SK-N-SH (cell line): ENCODE measurements around the gene DUOX2. TPM values are rescaled to one million over a fixed set of nuclear protein-coding genes. Genes with fewer than 3 reads are reported as not detected.

Experiments
- CTCF ChIA-PET: fragments of 300-600, 350-600 bp; formaldehyde crosslinking; extraction: SDS; loops from one replicate; lab custom pipeline; 2021; lab: Yijun Ruan, JAX
- POLR2A ChIA-PET: fragments of 350-600 bp; sonication (Branson Sonifier 250); formaldehyde crosslinking; extraction: SDS; loops from one replicate; lab custom pipeline; 2020; ENCODE audit warnings: antibody characterized with exemption, inconsistent platforms; lab: Yijun Ruan, JAX
- DNase-seq: peaks from one replicate; pipeline ENCODE4 v3.0.0; 2012
- H2AFZ ChIP-seq: fragments of 200-600 bp; sonication (generic); 2 replicates; pipeline ENCODE4 v1.8.1; 2016; ENCODE audit warnings: antibody characterized with exemption, mild to moderate bottlenecking, low read depth
- H3F3A ChIP-seq: fragments of 200-600 bp; sonication (generic); replicated peaks from 2 replicates; pipeline ENCODE3; 2016; ENCODE audit warnings: antibody characterized with exemption, mild to moderate bottlenecking; ENCODE audit not compliant: insufficient read depth
- H3K27ac ChIP-seq, 2 experiments: fragments of 200-500 bp in 1 of 2; fragments of 200-600 bp in 1 of 2; sonication (Bioruptor generic) in 1 of 2; sonication (generic), shearing (Covaris generic) in 1 of 2; 2 replicates each; pipeline versions ENCODE4 v1.5.1 to v1.6.1; 2014 to 2016; ENCODE audit warnings: low read depth in 2 of 2, inconsistent platforms in 1 of 2, low read length in 1 of 2, mild to moderate bottlenecking in 1 of 2, mixed read lengths in 1 of 2
- H3K27me3 ChIP-seq: fragments of 200-600 bp; sonication (generic), shearing (Covaris generic); 2 replicates; pipeline ENCODE4 v1.6.1; 2016; ENCODE audit warnings: mixed run types; ENCODE audit not compliant: insufficient read depth
- H3K36me3 ChIP-seq, 2 experiments: fragments of 200-500 bp in 1 of 2; fragments of 200-600 bp in 1 of 2; sonication (Bioruptor generic) in 1 of 2; sonication (generic) in 1 of 2; replicated peaks in 1 of 2; 2 replicates each; pipeline versions ENCODE3 to v1.5.1; 2014 to 2016; ENCODE audit warnings: low read length in 1 of 2, mild to moderate bottlenecking in 1 of 2; ENCODE audit not compliant: insufficient read depth in 2 of 2, control insufficient read depth in 1 of 2
- H3K4me1 ChIP-seq, 2 experiments: fragments of 200-500 bp in 1 of 2; fragments of 200-600 bp in 1 of 2; sonication (Bioruptor generic) in 1 of 2; sonication (generic), shearing (Covaris generic) in 1 of 2; 2 replicates each; pipeline versions ENCODE4 v1.5.1 to v1.6.1; 2014 to 2016; ENCODE audit warnings: low read depth in 1 of 2, low read length in 1 of 2, mixed run types in 1 of 2; ENCODE audit not compliant: insufficient read depth in 2 of 2, control insufficient read depth in 1 of 2
- H3K4me2 ChIP-seq: fragments of 200-600 bp; sonication (generic), shearing (Covaris generic); 2 replicates; pipeline ENCODE4 v1.6.1; 2017; ENCODE audit warnings: mixed run types
- H3K4me3 ChIP-seq, 2 experiments: fragments of 200-500 bp in 1 of 2; fragments of 200-600 bp in 1 of 2; sonication (Bioruptor generic) in 1 of 2; sonication (generic), shearing (Covaris generic) in 1 of 2; 2 replicates each; pipeline versions ENCODE4 v1.5.1 to v1.8.1; 2014 to 2016; ENCODE audit warnings: low read depth in 2 of 2, inconsistent platforms in 1 of 2, low read length in 1 of 2, mild to moderate bottlenecking in 1 of 2, mixed read lengths in 1 of 2, moderate library complexity in 1 of 2
- H3K79me2 ChIP-seq: fragments of 200-600 bp; sonication (generic); 2 replicates; pipeline ENCODE4 v1.8.1; 2017; ENCODE audit warnings: mild to moderate bottlenecking; ENCODE audit not compliant: insufficient read depth
- H3K9ac ChIP-seq: fragments of 200-600 bp; sonication (generic); 2 replicates; pipeline ENCODE4 v1.6.1; 2017; ENCODE audit warnings: mixed run types
- H3K9me2 ChIP-seq: fragments of 200-600 bp; sonication (generic); 2 replicates; pipeline ENCODE4 v1.6.1; 2017; ENCODE audit warnings: mixed run types
- H3K9me3 ChIP-seq: fragments of 200-600 bp; sonication (generic); 2 replicates; pipeline ENCODE4 v1.6.1; 2017; ENCODE audit warnings: mixed run types, mild to moderate bottlenecking, moderate library complexity
- H4K20me1 ChIP-seq: fragments of 200-600 bp; sonication (generic); 2 replicates; pipeline ENCODE4 v1.6.1; 2017; ENCODE audit warnings: mild to moderate bottlenecking, mixed run types; ENCODE audit not compliant: insufficient read depth
- CTCF ChIP-seq: fragments of 200-600 bp; sonication (generic); IDR thresholded peaks from 2 replicates; pipeline ENCODE4 v1.6.1; 2017; ENCODE audit warnings: antibody characterized with exemption, mild to moderate bottlenecking, moderate library complexity
- EZH2phosphoT487 ChIP-seq: fragments of 200-600 bp; sonication (generic); IDR thresholded peaks from 2 replicates; pipeline ENCODE4 v1.6.1; 2017; ENCODE audit warnings: low read depth, mixed run types, mild to moderate bottlenecking, antibody characterized with exemption, moderate library complexity, borderline replicate concordance
- MAX ChIP-seq: IDR thresholded peaks from 2 replicates; pipeline ENCODE4 v1.4.0; 2012; ENCODE audit warnings: low read depth
- TAF1 ChIP-seq: IDR thresholded peaks from 2 replicates; pipeline ENCODE4 v1.6.1; 2012; ENCODE audit warnings: low read depth, mild to moderate bottlenecking, low read length, moderate library complexity, borderline replicate concordance
- TCF12 ChIP-seq: IDR thresholded peaks from 2 replicates; pipeline ENCODE4 v1.4.0; 2012
- ZBTB33 ChIP-seq: IDR thresholded peaks from 2 replicates; pipeline ENCODE4 v1.4.0; 2012; ENCODE audit warnings: low read depth, borderline replicate concordance
- WGBS: methylation state at CpG from one replicate; pipeline ENCODE4 v1.1.6; 2017; ENCODE audit warnings: low lambda C conversion rate; 5-methylcytosine and 5-hydroxymethylcytosine counted together
- polyA plus RNA-seq, 3 experiments: library from polyadenylated mRNA; depleted of rRNA; stranded (reverse); fragments of >200 nt; gene quantifications; 2 replicates each; pipeline ENCODE4 v1.2.3, GENCODE V29; 2012

The DUOX2 gene
- polyA plus RNA-seq, 1 of the 3 experiments (the other 2 are of a cell fraction), result not detected

DNA sequence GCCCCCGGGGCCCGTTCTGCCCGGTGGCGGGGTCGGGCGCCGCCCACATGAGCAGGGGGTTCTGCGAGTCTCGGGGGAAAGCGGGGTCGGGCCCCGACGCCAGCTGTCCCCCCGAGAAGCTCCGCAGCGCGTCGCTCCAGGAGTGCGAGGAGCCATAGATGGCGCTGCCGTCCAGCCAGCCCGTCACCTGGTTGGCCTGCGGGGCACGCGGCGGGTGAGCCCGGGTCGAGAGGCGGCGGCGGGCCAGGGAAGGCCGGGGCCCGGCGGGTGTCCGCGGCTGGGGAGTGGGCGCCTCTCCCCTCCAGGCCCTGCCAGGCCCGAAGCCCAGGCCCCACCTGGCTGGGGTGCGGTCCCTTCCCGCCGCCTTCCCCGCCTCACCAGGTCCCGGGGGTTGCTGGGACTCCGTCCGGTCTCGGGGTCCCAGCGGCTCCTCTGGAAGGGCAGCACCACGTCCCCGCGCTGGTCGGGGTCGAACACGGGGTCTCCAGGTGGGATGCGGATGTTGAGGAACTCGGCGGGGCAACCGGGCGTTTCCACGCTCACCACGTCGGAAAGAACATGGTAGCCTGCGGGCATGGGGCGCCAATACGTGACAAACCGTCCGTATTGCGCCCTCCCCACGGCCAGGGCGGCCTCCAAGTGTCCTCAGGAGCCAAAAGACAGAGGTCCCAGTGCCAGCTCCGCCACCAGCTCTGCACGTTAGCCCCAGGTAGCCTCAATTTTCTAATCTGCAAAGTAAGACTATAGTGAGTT lies 2.4 kb downstream of the DUOX2 start:
- TF ChIP-seq EZH2phosphoT487 (peak; percentile 72; the same call in 1 of the 2 replicates), TCF12 (no peak)
- no peak overlapping the region for H3K27ac ChIP-seq
- H3K9me2 ChIP-seq, result no peaks in the 10 kb centered on the region
- no peak overlapping the region for H3K4me3 ChIP-seq
- no peak overlapping the region for H3K9ac ChIP-seq
- H4K20me1 ChIP-seq, result no peaks in the 10 kb centered on the region
- H2AFZ ChIP-seq, result no peak overlapping the region
- no peaks in the 10 kb centered on the region for H3K79me2 ChIP-seq
- H3K9me3 ChIP-seq, result no peaks in the 10 kb centered on the region
- H3K4me2 ChIP-seq, result no peak overlapping the region
- WGBS, result 50% methylated on average over 2 of the region's 71 CpGs
- H3K4me1 ChIP-seq, result peaks cover 0 to 20% of the 10 kb centered on the region in 2 experiments; a peak in 1 of 4 replicates
- peak; percentile 63 for DNase-seq
- ChIA-PET POLR2A (interaction anchor here (0.7 kb wide), 1 partner anchor 17 kb away, joined by 3 read pairs; no protein-coding TSS in a partner anchor), CTCF (interaction anchor here (0.8 to 1.6 kb wide), 4 partner anchors 10 to 347 kb away, joined by 3 to 5 read pairs (median 4); no protein-coding TSS in a partner anchor)
- no peaks in the 10 kb centered on the region for H3F3A ChIP-seq
- H3K27me3 ChIP-seq, result peaks cover 57% of the 10 kb centered on the region
- no peaks in the 10 kb centered on the region for H3K36me3 ChIP-seq

DNA sequence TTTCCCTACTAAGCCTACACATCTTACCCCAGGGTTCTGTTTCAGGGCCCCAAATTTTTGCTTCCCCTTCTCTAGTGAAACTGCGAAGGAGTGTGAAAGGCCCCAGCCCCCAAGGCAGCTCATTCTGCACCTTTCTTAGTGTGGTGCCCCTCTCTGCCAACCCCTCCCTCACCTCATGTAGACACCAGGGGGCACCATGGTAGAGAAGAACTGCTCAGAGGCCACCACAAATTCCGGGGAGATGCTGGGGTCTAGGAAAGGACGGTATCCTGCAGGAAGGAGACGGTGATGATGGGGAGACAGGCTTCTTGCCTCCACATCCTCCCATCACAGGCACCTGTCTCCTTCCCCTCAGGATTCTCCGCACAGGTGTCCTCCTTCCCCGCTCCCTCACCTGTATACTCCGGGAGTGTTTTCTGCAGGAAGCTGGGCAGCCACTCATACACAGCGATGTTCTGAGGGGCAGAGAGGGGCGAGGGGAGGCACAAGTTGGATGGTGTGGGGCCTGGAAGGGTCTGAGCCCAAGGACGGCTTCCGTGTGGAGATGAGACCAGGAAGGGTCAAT lies 3.6 kb downstream of the DUOX2 start:
- 75% methylated on average over 9 of the region's 11 CpGs for WGBS
- no peaks in the 10 kb centered on the region for H4K20me1 ChIP-seq
- ChIA-PET POLR2A (no interaction called here), CTCF (interaction anchor here (0.9 to 2.9 kb wide), 3 partner anchors 8 to 257 kb away, joined by 3 to 15 read pairs (median 3); no protein-coding TSS in a partner anchor)
- H3K9ac ChIP-seq, result no peak overlapping the region
- no peaks in the 10 kb centered on the region for H3F3A ChIP-seq
- no peak overlapping the region for H3K4me3 ChIP-seq
- H3K27me3 ChIP-seq, result peaks cover 58% of the 10 kb centered on the region
- no peaks in the 10 kb centered on the region for H3K79me2 ChIP-seq
- no peaks in the 10 kb centered on the region for H3K9me3 ChIP-seq
- H3K36me3 ChIP-seq, result no peaks in the 10 kb centered on the region
- TF ChIP-seq MAX (no peak), TAF1 (no peak), CTCF (peak; percentile 20; the same call in 1 of the 2 replicates), ZBTB33 (no peak)
- H3K4me1 ChIP-seq, result peaks cover 0 to 20% of the 10 kb centered on the region in 2 experiments; a peak in 1 of 4 replicates
- no peaks in the 10 kb centered on the region for H3K9me2 ChIP-seq
- no peak overlapping the region for H3K27ac ChIP-seq
- H2AFZ ChIP-seq, result no peak overlapping the region
- DNase-seq, result peak; percentile 42
- H3K4me2 ChIP-seq, result no peak overlapping the region
